Right lobe of liver (tissue), 6 donors: ENCODE measurements around the gene MTHFD1L. TPM values are rescaled to one million over a fixed set of nuclear protein-coding genes. Genes with fewer than 3 reads are reported as not detected.

ENCODE experiments used
- ATAC-seq, 4 donors: fragments of 200-7000 bp; cut with Tn5 transposase; one replicate each; pipeline ENCODE4 v1.9.1; 2020; ENCODE audit warnings: mild to moderate bottlenecking in 4 of 4, moderate library complexity in 4 of 4
- DNase-seq, 3 donors: peaks; one replicate each; pipeline ENCODE4 v3.0.0-alpha.2; 2020
- H3K27ac ChIP-seq, 3 donors: fragments of 200-600 bp; one replicate each; pipeline ENCODE4 v1.8.0; 2022
- H3K27me3 ChIP-seq, 2 donors: fragments of 200-600 bp; one replicate each; pipeline ENCODE4 v1.8.0; 2022
- H3K36me3 ChIP-seq, 4 donors: fragments of 200-600 bp; sonication (generic) in 1 of 4; one replicate each; pipeline versions ENCODE4 v1.5.1 to v1.8.0; 2017 to 2022; ENCODE audit warnings: control low read depth in 1 of 4
- H3K4me1 ChIP-seq, 4 donors: fragments of 200-600 bp; sonication (generic) in 1 of 4; one replicate each; pipeline versions ENCODE4 v1.5.1 to v1.8.0; 2017 to 2022; ENCODE audit warnings: control low read depth in 1 of 4
- H3K4me3 ChIP-seq, 3 donors: fragments of 200-600 bp; one replicate each; pipeline ENCODE4 v1.8.0; 2022
- H3K9me3 ChIP-seq, 4 donors: fragments of 200-600 bp; sonication (generic) in 1 of 4; one replicate each; pipeline versions ENCODE4 v1.5.1 to v1.8.0; 2017 to 2022; ENCODE audit warnings: control low read depth in 1 of 4
- POLR2A ChIP-seq: fragments of 450-650 bp; IDR thresholded peaks from one replicate; pipeline ENCODE4 v1.6.1; 2017; ENCODE audit warnings: antibody characterized with exemption, mild to moderate bottlenecking
- WGBS: methylation state at CpG from one replicate; pipeline ENCODE4 v1.1.6; 2018; ENCODE audit warnings: low coverage, low lambda C conversion rate; ENCODE audit not compliant: insufficient coverage; ENCODE audit errors: missing lambda C conversion rate; 5-methylcytosine and 5-hydroxymethylcytosine counted together
- intact Hi-C, 2 donors: fragments of 100-400 bp; cut with DNase I; formaldehyde crosslinking; loops; one replicate each; pipeline versions ENCODE4 v1.11.2 to v1.14.1; 2022
- total RNA-seq, 6 experiments: library from RNA; depleted of rRNA in 2 of 6; stranded (reverse); fragments of >200 nt in 2 of 6; fragmentation: NEBNext Ultra II Directional in 3 of 6; extraction: Animal tissue kit (Norgen Biotek cat#: 25700) in 3 of 6; gene quantifications; one replicate each; pipeline versions ENCODE4 v1.1.0 to v1.2.4, GENCODE V29; 2016 to 2023
- TF ChIP-seq, protein P1 (sequence below), 4 donors: fragments of 200-600 bp in 3 of 4; fragments of 450-650 bp in 1 of 4; IDR thresholded peaks; one replicate each; pipeline versions ENCODE4 v1.5.1 to v1.8.0; 2016 to 2022; ENCODE audit warnings: antibody characterized with exemption in 4 of 4, mild to moderate bottlenecking in 2 of 4
- donor health status: DM: no; HTN: yes; CAD: no.
- donor health status: DM: no; HTN: no; CAD: no.
- donor health status: DM: no; HTN: no; CAD: no.
- donor health status: DM: no; HTN: yes; CAD: no.
- donor health status: DM: no; HTN: yes; CAD: no.

MTHFD1L gene
- total RNA-seq, 6 experiments from 2014 or later: 1.7 to 11.5 (median 4.9) TPM

GRCh38 chr6:150910561-150910960 lies 45.1 kb downstream of the MTHFD1L start:
- DNase-seq (no peak), ATAC-seq (no peak)
- no peak overlapping the region for H3K4me3 ChIP-seq
- TF ChIP-seq POLR2A: no peak
- TF ChIP-seq, protein P1, sequence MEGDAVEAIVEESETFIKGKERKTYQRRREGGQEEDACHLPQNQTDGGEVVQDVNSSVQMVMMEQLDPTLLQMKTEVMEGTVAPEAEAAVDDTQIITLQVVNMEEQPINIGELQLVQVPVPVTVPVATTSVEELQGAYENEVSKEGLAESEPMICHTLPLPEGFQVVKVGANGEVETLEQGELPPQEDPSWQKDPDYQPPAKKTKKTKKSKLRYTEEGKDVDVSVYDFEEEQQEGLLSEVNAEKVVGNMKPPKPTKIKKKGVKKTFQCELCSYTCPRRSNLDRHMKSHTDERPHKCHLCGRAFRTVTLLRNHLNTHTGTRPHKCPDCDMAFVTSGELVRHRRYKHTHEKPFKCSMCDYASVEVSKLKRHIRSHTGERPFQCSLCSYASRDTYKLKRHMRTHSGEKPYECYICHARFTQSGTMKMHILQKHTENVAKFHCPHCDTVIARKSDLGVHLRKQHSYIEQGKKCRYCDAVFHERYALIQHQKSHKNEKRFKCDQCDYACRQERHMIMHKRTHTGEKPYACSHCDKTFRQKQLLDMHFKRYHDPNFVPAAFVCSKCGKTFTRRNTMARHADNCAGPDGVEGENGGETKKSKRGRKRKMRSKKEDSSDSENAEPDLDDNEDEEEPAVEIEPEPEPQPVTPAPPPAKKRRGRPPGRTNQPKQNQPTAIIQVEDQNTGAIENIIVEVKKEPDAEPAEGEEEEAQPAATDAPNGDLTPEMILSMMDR (IDR thresholded peaks at IDR 0.05): no peak
- peaks cover 0 to 2% (median 0%) of the 10 kb centered on the region in 4 donors for H3K36me3 ChIP-seq
- no peaks in the 10 kb centered on the region for H3K27me3 ChIP-seq
- intact Hi-C loops: no loop called here
- no peaks in the 10 kb centered on the region for H3K4me1 ChIP-seq
- H3K27ac ChIP-seq: no peak overlapping the region
- no peaks in the 10 kb centered on the region for H3K9me3 ChIP-seq
- WGBS: 59% methylated on average over 2 of the region's 2 CpGs

DNA sequence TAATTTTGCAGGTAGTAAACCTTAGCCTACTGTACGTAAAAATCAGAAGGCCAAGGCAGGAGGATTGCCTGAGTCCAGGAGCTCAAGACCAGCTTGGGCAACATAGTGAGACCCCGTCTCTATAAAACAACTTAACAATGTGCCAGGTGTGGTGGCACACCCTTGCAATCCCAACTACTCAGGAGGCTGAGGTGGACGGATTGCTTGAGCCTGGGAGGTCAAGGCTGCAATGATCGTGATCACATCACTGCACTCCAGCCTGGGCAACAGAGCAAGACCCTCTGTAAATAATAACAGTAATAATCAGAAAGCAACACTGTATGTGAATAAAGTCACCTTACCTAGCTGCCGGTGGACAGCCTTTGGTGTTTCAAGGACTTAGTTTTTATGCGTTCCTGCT lies 48.9 kb downstream of the MTHFD1L start:
- Histone ChIP-seq H3K27me3 (no peaks in the 10 kb centered on the region), H3K9me3 (no peaks in the 10 kb centered on the region), H3K4me3 (no peak overlapping the region), H3K27ac (no peak overlapping the region), H3K4me1 (no peaks in the 10 kb centered on the region), H3K36me3 (peaks cover 0 to 2% (median 0%) of the 10 kb centered on the region in 4 donors)
- DNase-seq: no peak
- intact Hi-C loops: no loop called here
- WGBS: 93% methylated on average over 6 of the region's 6 CpGs
- ATAC-seq: no peak
- TF ChIP-seq, protein P1 (IDR thresholded peaks at IDR 0.05): no peak
- no peak for TF ChIP-seq POLR2A

GRCh38 chr6:150915131-150915879 lies 49.8 kb downstream of the MTHFD1L start:
- no peak for TF ChIP-seq POLR2A
- 76% methylated on average over 6 of the region's 6 CpGs for WGBS
- Histone ChIP-seq H3K4me3 (no peak overlapping the region), H3K27me3 (no peaks in the 10 kb centered on the region), H3K4me1 (no peaks in the 10 kb centered on the region), H3K9me3 (no peaks in the 10 kb centered on the region), H3K36me3 (peaks cover 0 to 6% (median 0%) of the 10 kb centered on the region in 4 donors), H3K27ac (no peak overlapping the region)
- ATAC-seq (no peak), DNase-seq (no peak)
- intact Hi-C loops: no loop called here

- intact Hi-C loops: no loop called here
- 99% methylated on average over 7 of the region's 7 CpGs for WGBS
- no peak for DNase-seq
- Histone ChIP-seq H3K27me3 (no peaks in the 10 kb centered on the region), H3K4me3 (no peak overlapping the region), H3K9me3 (no peaks in the 10 kb centered on the region), H3K4me1 (no peaks in the 10 kb centered on the region), H3K36me3 (peaks cover 0 to 6% (median 0%) of the 10 kb centered on the region in 4 donors), H3K27ac (no peak overlapping the region)
- TF ChIP-seq, protein P1 (IDR thresholded peaks at IDR 0.05): no peak
- no peak for TF ChIP-seq POLR2A
- ATAC-seq: no peak
Measured at GRCh38 chr6:150915880-150916265, 50.4 kb downstream of the MTHFD1L start.

DNA sequence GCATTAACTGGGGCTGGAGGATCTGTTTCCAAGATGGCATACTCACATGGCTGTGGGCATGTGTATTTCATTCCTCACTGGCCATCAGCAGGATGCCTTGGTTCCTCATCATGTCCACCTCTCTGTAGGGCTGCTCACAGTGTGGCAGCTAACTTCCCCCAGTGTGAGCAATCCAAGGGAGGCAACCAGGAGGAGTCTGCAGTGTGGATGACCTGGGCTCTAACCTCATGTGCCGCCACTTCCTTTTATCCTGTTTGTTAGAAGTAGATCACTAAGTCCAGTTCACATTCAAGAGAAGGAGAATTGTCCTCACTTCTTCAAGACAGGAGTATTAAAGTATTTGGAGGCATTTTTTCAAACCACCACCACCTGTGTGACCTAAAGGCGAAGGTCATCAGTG lies 54.4 kb downstream of the MTHFD1L start:
- H3K27ac ChIP-seq: no peak overlapping the region
- no peak for ATAC-seq
- TF ChIP-seq POLR2A: no peak
- TF ChIP-seq, protein P1 (IDR thresholded peaks at IDR 0.05): no peak
- H3K27me3 ChIP-seq: no peaks in the 10 kb centered on the region
- no peak for DNase-seq
- intact Hi-C loops: no loop called here
- peaks cover 0 to 4% (median 0%) of the 10 kb centered on the region in 4 donors for H3K36me3 ChIP-seq
- WGBS: 94% methylated on average over 2 of the region's 2 CpGs
- H3K4me3 ChIP-seq: no peak overlapping the region
- no peaks in the 10 kb centered on the region for H3K9me3 ChIP-seq
- H3K4me1 ChIP-seq: no peaks in the 10 kb centered on the region
